Esophagus muscularis mucosa (tissue), 4 donors: ENCODE results near the gene PMVK. TPM values are rescaled to one million over a fixed set of nuclear protein-coding genes. Genes with fewer than 3 reads are reported as not detected.

Experiments
- DNase-seq: peaks from one replicate; pipeline ENCODE4 v3.0.0-alpha.2; 2017; ENCODE audit errors: extremely low spot score
- H3K27ac ChIP-seq, 4 donors: fragments of 200-600 bp; sonication (generic); replicated peaks in 1 of 4; 1 replicate in 3 of 4; 2 replicates in 1 of 4; pipeline ENCODE4 v1.5.1; 2016 to 2019; ENCODE audit warnings: mild to moderate bottlenecking in 1 of 4
- H3K27me3 ChIP-seq, 4 donors: fragments of 200-600 bp; sonication (generic); one replicate each; pipeline versions ENCODE4 v1.5.1 to v1.6.0; 2016 to 2019
- H3K36me3 ChIP-seq, 4 donors: fragments of 200-600 bp; sonication (generic); one replicate each; pipeline ENCODE4 v1.5.1; 2016 to 2019
- H3K4me1 ChIP-seq, 4 donors: fragments of 200-600 bp; sonication (generic); one replicate each; pipeline ENCODE4 v1.5.1; 2016 to 2019
- H3K4me3 ChIP-seq, 4 donors: fragments of 200-600 bp; sonication (generic); 1 replicate in 2 of 4; 2 replicates in 2 of 4; pipeline ENCODE4 v1.5.1; 2016 to 2019; ENCODE audit warnings: mild to moderate bottlenecking in 4 of 4, moderate library complexity in 1 of 4
- H3K9me3 ChIP-seq, 4 donors: fragments of 200-600 bp; sonication (generic); 1 replicate in 3 of 4; 2 replicates in 1 of 4; pipeline ENCODE4 v1.5.1; 2016 to 2019
- CTCF ChIP-seq, 3 experiments: fragments of 200-600 bp in 2 of 3; fragments of 450-650 bp in 1 of 3; sonication (generic) in 2 of 3; IDR thresholded peaks; one replicate each; pipeline ENCODE4 v1.5.1; 2017 to 2019; ENCODE audit warnings: antibody characterized with exemption in 3 of 3, mild to moderate bottlenecking in 2 of 3, moderate library complexity in 1 of 3
- EP300 ChIP-seq: sonication (generic); formaldehyde crosslinking; IDR thresholded peaks from one replicate; pipeline ENCODE4 v1.6.1; 2017; ENCODE audit warnings: antibody characterized with exemption
- POLR2A ChIP-seq: fragments of 450-650 bp; IDR thresholded peaks from one replicate; pipeline ENCODE4 v1.6.1; 2017; ENCODE audit warnings: antibody characterized with exemption, moderate library complexity, mild to moderate bottlenecking, low read depth
- POLR2AphosphoS5 ChIP-seq, 2 donors: sonication (generic); formaldehyde crosslinking; IDR thresholded peaks; one replicate each; pipeline ENCODE4 v1.6.1; 2017; ENCODE audit warnings: antibody characterized with exemption in 2 of 2
- WGBS: methylation state at CpG from one replicate; pipeline ENCODE4 v1.1.5; 2018; 5-methylcytosine and 5-hydroxymethylcytosine counted together
- intact Hi-C: fragments of 100-400 bp; cut with DNase I; formaldehyde crosslinking; loops from one replicate; pipeline ENCODE4 v1.15.1; 2023
- total RNA-seq, 4 donors: library from RNA; depleted of rRNA; stranded (reverse); fragments of >200 nt; gene quantifications; one replicate each; pipeline versions ENCODE4 v1.1.0 to v1.2.1, GENCODE V29; 2016

PMVK gene
- total RNA-seq, 4 donors from 2014 or later, result 15.9 to 26.2 (median 20.0) TPM

- TF ChIP-seq POLR2A (no peak), CTCF (IDR thresholded peaks at IDR 0.05) (no peak), EP300 (no peak), POLR2AphosphoS5 (IDR thresholded peaks at IDR 0.05) (no peak)
- H3K4me1 ChIP-seq, result peaks cover 54 to 71% (median 68%) of the 10 kb centered on the region in 4 donors
- H3K27me3 ChIP-seq, result no peaks in the 10 kb centered on the region
- no peaks in the 10 kb centered on the region for H3K9me3 ChIP-seq
- H3K27ac ChIP-seq, result peak overlapping the region in 2 of 4 donors; percentile 97
- peaks cover 0 to 16% (median 9%) of the 10 kb centered on the region in 4 donors for H3K36me3 ChIP-seq
- intact Hi-C loops, result no loop called here
- 91% methylated on average over 8 of the region's 8 CpGs for WGBS
- DNase-seq, result no peak
- H3K4me3 ChIP-seq, result no peak overlapping the region
Observed at GRCh38 chr1:154940651-154941194, 4.2 kb upstream of the PMVK start.

- whole genome bisulfite sequencing, result 100% methylated on average over 1 of the region's 1 CpG
- peaks cover 0 to 11% (median 4%) of the 10 kb centered on the region in 4 donors for H3K36me3 ChIP-seq
- no peak for DNase-seq
- H3K27ac ChIP-seq, result peak overlapping the region; percentile 14 to 97 (median 96)
- TF ChIP-seq POLR2AphosphoS5 (IDR thresholded peaks at IDR 0.05), result no peak
- TF ChIP-seq POLR2A, result no peak
- TF ChIP-seq CTCF (IDR thresholded peaks at IDR 0.05), result no peak
- TF ChIP-seq EP300, result no peak
- peaks cover 56 to 77% (median 71%) of the 10 kb centered on the region in 4 donors for H3K4me1 ChIP-seq
- no peak overlapping the region for H3K4me3 ChIP-seq
- no peaks in the 10 kb centered on the region for H3K9me3 ChIP-seq
- intact Hi-C loops, result no loop called here
- H3K27me3 ChIP-seq, result no peaks in the 10 kb centered on the region
Observed at GRCh38 chr1:154940213-154940560, 3.7 kb upstream of the PMVK start.

GRCh38 chr1:154938604-154939399 lies 2.3 kb upstream of the PMVK start:
- no peak for TF ChIP-seq CTCF (IDR thresholded peaks at IDR 0.05)
- no peak for TF ChIP-seq EP300
- TF ChIP-seq POLR2AphosphoS5 (IDR thresholded peaks at IDR 0.05), result no peak
- TF ChIP-seq POLR2A, result no peak
- Histone ChIP-seq H3K27me3 (no peaks in the 10 kb centered on the region), H3K9me3 (no peaks in the 10 kb centered on the region), H3K4me1 (peaks cover 50 to 77% (median 65%) of the 10 kb centered on the region in 4 donors), H3K36me3 (peaks cover 0 to 3% (median 0%) of the 10 kb centered on the region in 4 donors), H3K27ac (peak overlapping the region; percentile 94 to 97 (median 96)), H3K4me3 (no peak overlapping the region)
- intact Hi-C loops, result loop anchor here (5.0 kb wide), 1 partner anchor 78 kb away; no protein-coding TSS in a partner anchor
- WGBS, result 91% methylated on average over 7 of the region's 7 CpGs
- DNase-seq, result no peak

GRCh38 chr1:154937988-154938386 lies 1.5 kb upstream of the PMVK start:
- intact Hi-C loops, result loop anchor here (5.0 kb wide), 1 partner anchor 79 kb away; no protein-coding TSS in a partner anchor
- 86% methylated on average over 8 of the region's 8 CpGs for WGBS
- Histone ChIP-seq H3K4me1 (peaks cover 44 to 72% (median 59%) of the 10 kb centered on the region in 4 donors), H3K27ac (peak overlapping the region; percentile 94 to 97 (median 96)), H3K4me3 (peak overlapping the region; percentile 67 to 72 (median 70)), H3K9me3 (no peaks in the 10 kb centered on the region), H3K27me3 (no peaks in the 10 kb centered on the region), H3K36me3 (peaks cover 0 to 3% (median 0%) of the 10 kb centered on the region in 4 donors)
- no peak for DNase-seq
- TF ChIP-seq POLR2AphosphoS5 (IDR thresholded peaks at IDR 0.05) (no peak), EP300 (no peak), POLR2A (no peak)
